OCI-LY3 (cell line): ENCODE measurements around the gene SPRR2B.

Experiments used
- H2AFZ ChIP-seq: fragments of 200-600, 300-600 bp; shearing (Covaris generic); 2 replicates; pipeline ENCODE4 v1.6.0; 2014; ENCODE audit warnings: antibody characterized with exemption, low read depth, low read length
- H3K27ac ChIP-seq: fragments of 200-600, 300-600 bp; sonication (generic); 2 replicates; pipeline ENCODE4 v1.5.1; 2014; ENCODE audit warnings: mild to moderate bottlenecking, low read length, moderate library complexity, mixed read lengths
- H3K27me3 ChIP-seq: fragments of 200-600, 300-600 bp; sonication (generic); 2 replicates; pipeline ENCODE4 v1.6.1; 2014; ENCODE audit warnings: low read depth, low read length, mixed read lengths
- H3K36me3 ChIP-seq: fragments of 200-600, 300-600 bp; sonication (generic); replicated peaks from 2 replicates; pipeline ENCODE3; 2014; ENCODE audit warnings: low read depth, low read length, mixed read lengths
- H3K4me1 ChIP-seq: fragments of 300-600, 200-600 bp; sonication (generic); 2 replicates; pipeline ENCODE4 v1.6.1; 2014; ENCODE audit warnings: low read length, mixed read lengths
- H3K4me2 ChIP-seq: fragments of 200-600, 300-600 bp; sonication (generic); 2 replicates; pipeline ENCODE4 v1.6.1; 2014; ENCODE audit warnings: low read length, mixed read lengths
- H3K4me3 ChIP-seq: fragments of 300-600, 200-600 bp; sonication (generic); 2 replicates; pipeline ENCODE4 v1.5.1; 2014; ENCODE audit warnings: antibody characterized with exemption, mild to moderate bottlenecking, low read length, moderate library complexity
- H3K79me2 ChIP-seq: fragments of 300-600, 200-600 bp; shearing (Covaris generic); 2 replicates; pipeline ENCODE4 v1.6.1; 2014; ENCODE audit warnings: mild to moderate bottlenecking, low read length, mixed read lengths
- H3K9ac ChIP-seq: fragments of 300-600, 200-600 bp; shearing (Covaris generic); 2 replicates; pipeline ENCODE4 v1.6.0; 2014; ENCODE audit warnings: mild to moderate bottlenecking, low read length, moderate library complexity
- H3K9me3 ChIP-seq: fragments of 200-600, 300-600 bp; shearing (Covaris generic); 2 replicates; pipeline ENCODE4 v1.6.1; 2014; ENCODE audit warnings: low read length, mixed read lengths; ENCODE audit not compliant: insufficient read depth
- H4K20me1 ChIP-seq: fragments of 200-600, 300-600 bp; sonication (generic); 2 replicates; pipeline ENCODE4 v1.6.1; 2016; ENCODE audit warnings: low read length, mixed read lengths; ENCODE audit not compliant: insufficient read depth
- EZH2phosphoT487 ChIP-seq: fragments of 200-600 bp; shearing (Covaris generic); IDR thresholded peaks from 2 replicates; pipeline ENCODE4 v1.6.1; 2018; ENCODE audit warnings: antibody characterized with exemption, mixed run types, low read depth
- TF ChIP-seq, protein P1 (sequence below): fragments of 200-600, 300-600 bp; sonication (generic); IDR thresholded peaks from 2 replicates; pipeline ENCODE4 v1.5.1; 2014; ENCODE audit warnings: antibody characterized with exemption, low read length, low read depth

SPRR2B gene

DNA sequence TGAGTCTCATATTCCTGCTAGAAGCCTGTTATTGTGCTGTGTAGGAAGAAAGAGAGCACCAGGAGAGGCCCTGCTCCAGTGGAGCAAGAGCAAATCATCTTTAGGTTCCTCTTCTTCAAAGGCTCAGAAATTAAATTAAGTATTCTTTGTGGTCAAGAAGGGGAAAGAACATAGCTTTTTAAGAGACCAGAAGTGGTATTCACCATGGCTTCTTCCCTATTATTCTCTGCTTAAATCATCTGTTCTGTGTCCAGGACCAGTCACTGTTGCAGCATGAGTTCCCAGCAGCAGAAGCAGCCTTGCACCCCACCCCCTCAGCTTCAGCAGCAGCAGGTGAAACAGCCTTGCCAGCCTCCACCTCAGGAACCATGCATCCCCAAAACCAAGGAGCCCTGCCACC, 39.3 kb downstream of the SPRR2B start:
- Histone ChIP-seq H3K27ac (no peak overlapping the region; the same call in 1 of the 2 replicates), H3K9ac (no peak overlapping the region), H3K9me3 (peaks cover 4% of the 10 kb centered on the region; the same call in 1 of the 2 replicates), H3K36me3 (no peaks in the 10 kb centered on the region), H4K20me1 (peaks cover 20% of the 10 kb centered on the region), H2AFZ (no peak overlapping the region), H3K79me2 (no peaks in the 10 kb centered on the region), H3K4me2 (peak overlapping the region; percentile 68), H3K4me3 (no peak overlapping the region), H3K4me1 (peaks cover 27% of the 10 kb centered on the region), H3K27me3 (peaks cover 87% of the 10 kb centered on the region)
- 0 out of 2 replicates have a peak, but pooled peaks have one; percentile 39 for TF ChIP-seq EZH2phosphoT487
- TF ChIP-seq, protein P1, sequence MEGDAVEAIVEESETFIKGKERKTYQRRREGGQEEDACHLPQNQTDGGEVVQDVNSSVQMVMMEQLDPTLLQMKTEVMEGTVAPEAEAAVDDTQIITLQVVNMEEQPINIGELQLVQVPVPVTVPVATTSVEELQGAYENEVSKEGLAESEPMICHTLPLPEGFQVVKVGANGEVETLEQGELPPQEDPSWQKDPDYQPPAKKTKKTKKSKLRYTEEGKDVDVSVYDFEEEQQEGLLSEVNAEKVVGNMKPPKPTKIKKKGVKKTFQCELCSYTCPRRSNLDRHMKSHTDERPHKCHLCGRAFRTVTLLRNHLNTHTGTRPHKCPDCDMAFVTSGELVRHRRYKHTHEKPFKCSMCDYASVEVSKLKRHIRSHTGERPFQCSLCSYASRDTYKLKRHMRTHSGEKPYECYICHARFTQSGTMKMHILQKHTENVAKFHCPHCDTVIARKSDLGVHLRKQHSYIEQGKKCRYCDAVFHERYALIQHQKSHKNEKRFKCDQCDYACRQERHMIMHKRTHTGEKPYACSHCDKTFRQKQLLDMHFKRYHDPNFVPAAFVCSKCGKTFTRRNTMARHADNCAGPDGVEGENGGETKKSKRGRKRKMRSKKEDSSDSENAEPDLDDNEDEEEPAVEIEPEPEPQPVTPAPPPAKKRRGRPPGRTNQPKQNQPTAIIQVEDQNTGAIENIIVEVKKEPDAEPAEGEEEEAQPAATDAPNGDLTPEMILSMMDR = no peak

DNA sequence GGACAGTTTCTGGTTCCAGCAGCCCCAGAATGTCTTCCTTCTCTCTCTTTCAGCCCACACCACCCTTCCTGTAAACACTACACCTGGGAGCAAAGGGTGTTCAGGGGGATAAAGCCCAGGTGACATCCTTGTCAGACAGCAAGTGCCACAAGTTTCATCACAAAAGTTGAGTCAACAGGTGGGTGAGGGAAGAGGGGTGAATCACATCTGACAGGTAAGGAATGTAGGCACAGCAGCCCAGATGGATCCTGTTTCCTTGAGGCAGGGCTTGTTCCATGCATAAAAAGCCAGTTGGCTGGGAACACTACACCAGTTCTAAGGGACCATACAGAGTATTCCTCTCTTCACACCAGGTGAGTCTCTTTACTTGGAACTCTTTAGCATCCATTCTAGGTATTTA, 40.5 kb downstream of the SPRR2B start, which contains the start of gene SPRR1B:
Gene SPRR1B, plus strand, starts transcription at position 309 of the 400 bp plus-strand sequence. CDS start 1,143 bp downstream, outside the sequence.
- no peak for TF ChIP-seq EZH2phosphoT487
- TF ChIP-seq, protein P1 = no peak
- no peak within 1 kb of the TSS for H3K27ac ChIP-seq
- no peak within 1 kb of the TSS for H3K9ac ChIP-seq
- H3K4me1 ChIP-seq = peaks cover 27% of the 10 kb centered on the region
- no peak within 1 kb of the TSS for H3K4me3 ChIP-seq
- no peaks in the 10 kb centered on the region for H3K79me2 ChIP-seq
- no peak within 1 kb of the TSS for H2AFZ ChIP-seq
- H3K36me3 ChIP-seq = no peaks in the 10 kb centered on the region
- peak within 1 kb of the TSS; percentile 34 for H3K4me2 ChIP-seq
- H4K20me1 ChIP-seq = peaks cover 20% of the 10 kb centered on the region
- peaks cover 84% of the 10 kb centered on the region for H3K27me3 ChIP-seq
- peaks cover 4% of the 10 kb centered on the region; the same call in 1 of the 2 replicates for H3K9me3 ChIP-seq

DNA sequence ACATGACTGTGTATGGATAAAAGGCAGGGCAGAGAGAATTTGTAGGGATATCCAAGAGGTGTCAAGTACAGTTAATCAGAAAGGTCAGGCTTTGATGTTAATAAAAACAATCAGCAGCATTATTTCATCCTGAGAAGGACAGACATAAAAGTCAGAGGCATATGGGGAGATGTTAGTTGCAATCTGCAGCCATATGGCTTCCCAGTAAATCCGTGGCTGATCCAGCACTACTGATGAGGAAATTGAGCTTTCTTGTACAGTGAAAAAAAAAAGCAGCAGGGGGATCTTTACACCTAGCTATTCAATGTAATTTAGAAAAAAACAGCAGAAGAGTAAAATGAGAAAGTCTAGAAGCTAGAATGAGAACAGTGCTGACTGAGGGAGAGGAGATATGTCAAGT, 42.6 kb downstream of the SPRR2B start:
- no peak overlapping the region for H3K9ac ChIP-seq
- H3K27ac ChIP-seq = no peak overlapping the region
- peaks cover 85% of the 10 kb centered on the region for H3K27me3 ChIP-seq
- peaks cover 20% of the 10 kb centered on the region for H4K20me1 ChIP-seq
- TF ChIP-seq EZH2phosphoT487 = no peak
- TF ChIP-seq, protein P1 = no peak
- H3K4me1 ChIP-seq = peaks cover 26% of the 10 kb centered on the region
- H2AFZ ChIP-seq = no peak overlapping the region
- H3K4me3 ChIP-seq = no peak overlapping the region
- H3K9me3 ChIP-seq = peaks cover 4% of the 10 kb centered on the region; the same call in 1 of the 2 replicates
- H3K36me3 ChIP-seq = no peaks in the 10 kb centered on the region
- no peaks in the 10 kb centered on the region for H3K79me2 ChIP-seq
- no peak overlapping the region for H3K4me2 ChIP-seq

DNA sequence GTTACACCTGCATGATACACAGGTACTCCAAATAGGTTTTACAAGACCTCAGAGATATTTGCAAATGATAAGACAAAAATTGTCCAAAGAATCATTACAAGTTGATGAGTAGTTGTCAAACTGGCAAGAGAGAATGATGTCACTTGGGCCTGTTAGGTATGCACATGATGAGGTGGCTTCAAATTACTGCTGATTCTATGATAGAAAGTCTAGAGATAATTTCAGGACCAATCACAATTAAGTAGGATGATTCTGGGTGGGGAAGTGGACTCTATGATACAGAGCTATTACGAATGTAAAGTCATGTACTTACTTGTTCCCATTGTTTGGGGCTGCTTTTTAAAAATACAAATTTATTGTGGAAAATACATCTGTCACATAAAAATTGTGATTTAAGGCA, 45.6 kb downstream of the SPRR2B start:
- H3K79me2 ChIP-seq = no peaks in the 10 kb centered on the region
- H4K20me1 ChIP-seq = peaks cover 3% of the 10 kb centered on the region; the same call in 1 of the 2 replicates
- peaks cover 16% of the 10 kb centered on the region for H3K4me1 ChIP-seq
- H3K27ac ChIP-seq = no peak overlapping the region
- no peak overlapping the region for H3K4me3 ChIP-seq
- H3K27me3 ChIP-seq = peaks cover 82% of the 10 kb centered on the region
- H3K36me3 ChIP-seq = no peaks in the 10 kb centered on the region
- no peak overlapping the region for H3K9ac ChIP-seq
- peaks cover 4% of the 10 kb centered on the region; the same call in 1 of the 2 replicates for H3K9me3 ChIP-seq
- H3K4me2 ChIP-seq = no peak overlapping the region
- H2AFZ ChIP-seq = no peak overlapping the region
- TF ChIP-seq EZH2phosphoT487 = no peak
- TF ChIP-seq, protein P1 = no peak
